ENCODE data around the gene METTL2B.
"Not testable (repeated sequence)": the region's sequence is repeated elsewhere in the genome, so short reads cannot be mapped to it uniquely, and the experiment has no call there.

DNA sequence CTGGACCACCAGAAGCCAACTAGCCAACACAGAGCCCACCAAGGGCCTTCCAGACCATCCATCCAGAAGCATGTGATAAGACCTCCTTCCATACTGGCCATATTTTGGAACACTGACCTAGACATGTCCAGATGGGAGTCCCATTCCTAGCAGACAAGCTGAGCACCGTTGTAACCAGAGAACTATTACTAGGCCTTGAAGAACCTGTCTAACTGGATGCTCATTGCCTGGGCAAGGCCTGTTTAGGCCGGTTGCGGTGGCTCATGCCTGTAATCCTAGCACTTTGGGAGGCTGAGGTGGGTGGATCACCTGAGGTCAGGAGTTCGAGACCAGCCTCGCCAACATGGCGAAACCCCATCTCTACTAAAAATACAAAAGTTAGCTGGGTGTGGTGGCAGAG lies 19.2 kb upstream of the METTL2B start:
- not testable (repeated sequence) for TF ChIP-seq CTCF, POLR2A, EP300 (IDR thresholded peaks at IDR 0.05)

Data from tibial nerve (tissue), 4 donors.